Right ventricle myocardium inferior (tissue), 1 donor: ENCODE measurements around the gene SLIT3. TPM values are rescaled to one million over a fixed set of nuclear protein-coding genes. Genes with fewer than 3 reads are reported as not detected.
A peak's percentile ranks its signal among the peaks of the same experiment; 100 is the strongest.

ENCODE experiments used
- ATAC-seq: fragments of 200-7000 bp; cut with Tn5 transposase; one replicate; pipeline ENCODE4 v1.9.1; 2020; ENCODE audit warnings: mild to moderate bottlenecking, moderate library complexity
- DNase-seq: peaks from one replicate; pipeline ENCODE4 v3.0.0; 2021; ENCODE audit errors: missing footprints
- intact Hi-C: fragments of 100-400 bp; cut with DNase I; formaldehyde crosslinking; loops from one replicate; pipeline ENCODE4 v1.11.0; 2022
- total RNA-seq: library from RNA; stranded (reverse); fragmentation: NEBNext Ultra II Directional; extraction: Animal tissue kit (Norgen Biotek cat#: 25700); gene quantifications from one replicate; pipeline ENCODE4 v1.2.1, GENCODE V29; 2021
- donor health status: DM: no; HTN: yes; CAD: no; lungs with severe emphysema.

SLIT3 gene
- total RNA-seq, 1 donor from 2014 or later, result 12.4 TPM

DNA sequence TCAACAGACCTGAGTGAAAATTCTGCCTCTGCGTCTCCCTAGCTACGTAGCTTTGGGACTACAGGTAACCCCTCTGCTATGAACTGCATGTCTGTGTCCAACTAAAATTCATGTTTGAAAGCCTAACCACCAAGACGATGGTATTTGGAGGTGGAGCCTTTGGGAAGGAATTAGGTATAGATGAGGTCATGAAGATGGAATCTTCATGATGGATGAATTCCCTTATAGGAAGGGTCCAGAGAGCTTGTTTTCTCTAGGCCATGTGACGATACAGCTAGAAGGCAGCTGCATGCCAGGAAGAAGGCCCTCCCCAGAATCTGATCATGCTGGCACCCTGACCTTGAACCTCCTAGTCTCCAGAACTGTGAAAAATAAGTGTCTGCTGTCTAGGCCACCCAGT, 296.4 kb downstream of the SLIT3 start:
- intact Hi-C loops, result no loop called here
- no peak for DNase-seq
- no peak for ATAC-seq

DNA sequence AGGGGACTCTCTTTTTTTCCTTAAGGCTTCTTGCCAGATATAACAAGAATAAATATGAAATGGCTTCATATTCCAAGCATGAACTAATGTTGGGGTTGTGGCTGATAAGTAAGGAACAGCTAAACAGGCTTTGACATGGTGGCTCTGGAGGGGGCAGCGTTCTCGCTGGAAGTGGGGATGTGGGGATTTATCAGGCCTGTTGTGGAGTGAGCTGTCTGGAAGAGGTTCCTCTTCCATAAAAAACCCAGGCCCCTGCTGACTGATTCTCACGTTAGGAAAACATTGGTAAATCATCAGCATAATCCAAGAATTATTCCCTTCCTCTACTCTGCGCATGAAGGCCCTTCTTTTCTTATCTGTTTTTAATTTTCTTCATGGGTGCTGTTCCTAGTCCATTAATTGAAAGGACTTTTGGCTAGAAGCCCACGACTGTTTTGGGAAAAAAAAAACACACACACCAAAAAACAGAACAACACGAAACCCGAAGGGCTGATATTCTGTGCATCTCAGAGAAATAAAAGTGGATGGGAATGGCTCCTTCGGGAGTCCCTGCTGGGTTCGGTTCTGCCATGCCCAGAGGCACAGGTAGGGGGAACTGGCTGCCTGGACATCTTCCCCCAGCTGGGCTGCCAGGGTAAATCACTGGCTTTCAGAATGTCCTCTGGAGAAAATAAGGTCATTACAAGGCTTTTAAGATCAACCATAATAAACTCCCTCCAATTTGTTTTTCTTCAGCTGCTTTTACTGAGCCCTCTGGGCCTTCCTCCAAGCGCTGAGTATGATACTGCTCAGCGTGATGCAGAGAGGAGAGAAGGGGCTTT, 297.0 kb downstream of the SLIT3 start:
- DNase-seq (no peak), ATAC-seq (peak; percentile 46)
- intact Hi-C loops, result no loop called here

DNA sequence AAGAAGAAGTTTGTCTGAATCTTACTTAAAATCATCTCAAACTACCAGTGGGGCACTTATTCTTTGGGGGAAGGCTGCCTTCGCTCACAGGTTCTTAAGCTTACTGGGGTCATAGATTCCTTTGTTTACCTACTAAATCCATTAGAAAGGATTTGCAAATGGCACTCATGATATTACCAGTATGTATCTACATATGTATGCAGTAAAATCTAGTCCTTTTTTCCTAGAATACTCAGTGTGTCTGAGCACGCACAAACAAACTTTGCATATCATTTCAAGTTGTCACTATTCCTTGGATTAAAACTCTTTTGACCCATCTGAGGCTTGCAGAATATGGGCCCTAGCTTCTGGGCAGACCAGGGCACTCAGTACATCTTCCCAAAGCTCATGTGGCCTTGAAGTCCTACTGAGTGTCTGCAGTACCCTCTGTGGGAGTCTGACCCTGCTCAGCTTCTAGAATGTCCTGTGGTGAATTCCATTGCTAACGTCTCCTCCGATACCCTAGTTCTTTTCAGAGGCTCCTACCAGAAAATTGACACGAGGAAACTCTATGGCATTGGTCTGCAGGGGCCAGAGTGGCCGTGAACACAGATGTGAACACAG, 297.9 kb downstream of the SLIT3 start:
- DNase-seq (no peak), ATAC-seq (no peak)
- intact Hi-C loops, result no loop called here

DNA sequence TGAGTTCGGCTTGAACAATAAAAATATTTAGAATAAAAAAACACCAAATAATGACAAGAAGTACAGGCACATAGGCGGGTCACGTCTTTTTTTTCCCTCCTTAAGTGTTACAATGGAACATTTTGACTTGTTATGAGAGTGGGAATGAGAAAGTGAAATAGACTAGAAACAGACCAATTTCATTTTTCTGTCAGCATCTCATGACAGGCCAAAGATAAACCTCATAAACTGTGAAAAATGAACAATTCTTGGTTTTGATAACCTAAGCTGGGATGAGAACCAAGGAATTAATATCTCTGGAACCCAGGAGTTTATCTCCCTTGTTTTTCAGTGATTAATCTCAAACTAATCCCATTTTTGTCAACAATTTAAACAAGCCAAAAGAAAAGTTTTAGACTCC, 299.5 kb downstream of the SLIT3 start:
- DNase-seq (no peak), ATAC-seq (peak; percentile 35)
- intact Hi-C loops, result no loop called here

DNA sequence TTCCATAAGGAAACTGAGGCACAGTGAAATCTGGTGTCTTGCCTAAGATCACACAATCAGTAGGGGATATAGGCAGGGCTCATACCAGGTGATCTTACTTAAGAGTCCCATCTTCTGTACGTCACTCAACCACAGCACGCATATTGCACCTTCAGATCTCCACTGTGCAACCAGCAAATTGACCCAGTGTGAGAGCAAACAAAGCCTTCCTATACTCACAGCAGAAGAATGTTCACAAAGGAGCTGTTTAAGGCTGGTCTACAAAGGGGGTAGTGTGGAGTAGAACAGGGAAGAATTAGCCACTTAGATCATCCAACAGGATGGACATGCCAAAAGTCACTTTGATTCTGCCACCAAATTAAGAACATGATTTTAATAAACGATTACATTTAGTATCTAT, 305.9 kb downstream of the SLIT3 start:
- ATAC-seq (no peak), DNase-seq (no peak)
- intact Hi-C loops, result no loop called here

DNA sequence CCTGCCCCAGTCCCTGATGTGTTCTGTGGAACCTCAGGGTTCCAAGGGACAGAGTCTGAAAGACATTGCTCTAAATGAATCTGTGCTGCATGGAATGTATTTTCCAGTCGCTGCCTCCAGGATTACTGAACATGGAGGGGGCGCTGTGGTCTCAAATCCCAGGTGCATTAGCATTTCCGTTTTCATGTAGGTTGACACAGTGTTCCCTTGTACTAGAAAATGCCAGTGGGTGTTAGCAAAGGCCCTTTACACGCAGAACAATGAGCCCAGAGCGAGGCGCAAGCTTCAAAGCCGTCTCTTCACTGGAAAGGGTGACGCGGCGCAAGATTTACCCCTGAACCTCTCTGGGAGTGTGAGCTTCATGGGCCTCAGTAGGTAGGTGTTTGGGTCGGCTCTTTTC, 308.3 kb downstream of the SLIT3 start:
- intact Hi-C loops, result no loop called here
- DNase-seq (no peak), ATAC-seq (no peak)

DNA sequence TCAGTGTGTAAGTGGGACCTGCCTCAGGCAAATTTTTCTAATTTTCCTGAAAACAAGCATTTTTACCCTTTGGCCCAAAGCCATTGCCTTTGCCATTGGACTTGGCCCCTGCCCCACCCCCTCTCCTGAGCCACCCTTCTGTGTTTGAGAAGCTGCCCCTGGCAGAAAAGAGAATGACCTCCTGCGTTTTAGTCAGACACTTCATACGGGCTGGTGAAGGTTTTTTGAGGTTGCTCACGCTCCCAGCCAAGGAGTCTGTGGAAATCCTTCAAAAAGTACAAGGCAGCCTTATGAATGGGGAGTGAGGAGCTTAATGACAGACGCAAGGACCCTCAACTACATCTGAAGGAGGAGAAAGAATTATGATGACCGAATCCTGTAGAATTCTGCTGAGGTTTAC, 308.9 kb downstream of the SLIT3 start:
- intact Hi-C loops, result no loop called here
- DNase-seq (no peak), ATAC-seq (no peak)

DNA sequence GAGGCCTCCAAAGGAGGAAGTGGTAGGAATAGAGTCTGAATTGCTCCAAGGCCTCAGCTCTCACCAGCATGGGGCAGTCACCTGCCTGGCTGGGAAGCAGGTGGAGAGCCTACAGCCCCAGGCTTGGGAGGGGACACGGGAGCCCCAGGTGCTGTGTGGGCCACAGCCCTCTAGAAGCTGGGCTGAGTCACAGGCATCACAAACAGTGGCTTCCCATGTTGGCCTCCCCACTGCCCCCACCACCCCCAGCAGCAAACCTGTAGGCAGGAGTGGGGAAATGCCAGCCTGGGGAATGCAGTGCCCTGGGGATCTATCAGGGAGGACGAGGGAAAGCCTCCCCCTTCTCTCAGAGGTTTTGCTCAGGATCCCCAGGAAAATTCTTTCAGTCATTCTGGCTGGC, 309.6 kb downstream of the SLIT3 start:
- intact Hi-C loops, result no loop called here
- no peak for ATAC-seq

DNA sequence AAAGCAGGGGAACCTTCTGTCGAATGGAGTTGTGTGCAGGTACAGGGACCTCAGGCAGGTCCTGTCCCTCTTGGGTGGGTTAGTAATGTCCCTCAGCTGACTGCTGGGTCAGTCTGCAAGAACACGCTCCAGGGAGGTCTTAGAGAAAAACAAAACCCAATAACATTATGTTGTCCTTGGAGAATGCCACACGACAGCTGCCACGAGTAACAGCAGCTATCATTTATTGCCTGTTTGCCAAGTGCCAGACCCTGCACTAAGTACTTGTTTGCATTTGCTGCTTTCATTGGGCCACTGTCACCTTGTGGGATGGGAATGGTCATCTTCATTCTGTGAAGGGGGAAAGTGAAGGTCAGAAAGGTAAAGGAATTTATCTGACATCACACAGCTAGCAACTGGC, 310.3 kb downstream of the SLIT3 start:
- intact Hi-C loops, result no loop called here
- ATAC-seq (no peak), DNase-seq (no peak)

More for the DNA sequence above, 309.6 kb downstream of the SLIT3 start:
- DNase-seq, result no peak

DNA sequence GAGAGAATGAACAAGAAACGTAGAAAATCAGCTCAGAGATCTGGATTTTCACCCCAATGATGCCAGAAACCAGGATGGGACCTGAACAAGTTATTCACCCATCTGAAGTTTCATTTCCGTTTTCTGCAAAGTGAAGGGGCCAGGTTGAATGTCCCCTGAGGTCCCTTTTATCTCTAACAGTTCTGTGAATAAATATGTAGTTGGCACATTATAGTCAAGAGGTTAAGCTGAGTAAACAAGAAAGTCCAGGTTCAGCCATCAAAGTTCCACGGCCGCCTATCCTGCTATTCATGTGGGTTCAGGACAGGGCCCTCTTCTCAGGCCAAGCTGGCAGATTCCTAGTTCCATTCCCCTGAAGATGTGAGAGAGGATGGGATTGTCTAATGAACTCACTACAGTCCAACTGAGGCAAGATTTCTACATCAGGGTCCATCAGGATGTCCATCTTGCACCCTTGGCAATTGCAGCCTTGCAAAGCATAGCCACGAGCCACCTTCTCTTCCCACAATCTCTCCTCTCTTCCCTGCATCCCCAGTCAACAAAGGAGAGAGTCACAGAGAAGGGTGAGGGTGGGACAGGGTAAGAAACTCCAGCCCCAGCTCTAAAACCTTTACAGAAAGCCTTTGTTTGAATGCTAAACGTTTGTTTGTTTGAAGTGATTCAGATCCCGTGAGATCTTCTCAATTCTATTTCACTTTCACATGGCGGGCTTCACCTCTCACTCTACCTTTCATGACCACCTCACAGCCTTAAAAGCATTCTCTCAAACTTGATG, 311.0 kb downstream of the SLIT3 start:
- intact Hi-C loops, result loop anchor here (5.0 to 10.0 kb wide), 3 partner anchors 207 to 595 kb away; partner anchors contain the start of gene SPDL1
- no peak for DNase-seq
- ATAC-seq, result no peak

DNA sequence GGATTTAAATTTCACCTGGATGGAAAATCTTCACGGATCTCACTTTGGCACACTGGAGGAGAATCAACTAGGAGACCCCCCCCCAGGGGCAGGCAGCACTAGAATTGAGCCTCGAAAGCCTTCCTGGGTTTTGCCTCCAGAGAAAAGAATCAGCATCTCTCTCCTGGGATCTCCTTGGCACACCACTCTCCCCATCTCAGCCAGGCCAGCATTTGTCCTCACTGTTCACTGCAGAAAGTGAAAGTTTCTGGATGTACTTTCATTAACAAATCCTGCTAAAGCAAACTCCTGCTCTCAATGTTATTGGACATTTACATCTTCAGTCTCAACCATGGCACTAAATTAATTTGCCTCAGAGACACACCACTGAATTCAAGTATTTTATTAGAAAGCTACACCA, 312.2 kb downstream of the SLIT3 start:
- no peak for ATAC-seq
- intact Hi-C loops, result loop anchor here (5.0 to 10.0 kb wide), 3 partner anchors 209 to 596 kb away; partner anchors contain the start of gene SPDL1
- DNase-seq, result no peak

DNA sequence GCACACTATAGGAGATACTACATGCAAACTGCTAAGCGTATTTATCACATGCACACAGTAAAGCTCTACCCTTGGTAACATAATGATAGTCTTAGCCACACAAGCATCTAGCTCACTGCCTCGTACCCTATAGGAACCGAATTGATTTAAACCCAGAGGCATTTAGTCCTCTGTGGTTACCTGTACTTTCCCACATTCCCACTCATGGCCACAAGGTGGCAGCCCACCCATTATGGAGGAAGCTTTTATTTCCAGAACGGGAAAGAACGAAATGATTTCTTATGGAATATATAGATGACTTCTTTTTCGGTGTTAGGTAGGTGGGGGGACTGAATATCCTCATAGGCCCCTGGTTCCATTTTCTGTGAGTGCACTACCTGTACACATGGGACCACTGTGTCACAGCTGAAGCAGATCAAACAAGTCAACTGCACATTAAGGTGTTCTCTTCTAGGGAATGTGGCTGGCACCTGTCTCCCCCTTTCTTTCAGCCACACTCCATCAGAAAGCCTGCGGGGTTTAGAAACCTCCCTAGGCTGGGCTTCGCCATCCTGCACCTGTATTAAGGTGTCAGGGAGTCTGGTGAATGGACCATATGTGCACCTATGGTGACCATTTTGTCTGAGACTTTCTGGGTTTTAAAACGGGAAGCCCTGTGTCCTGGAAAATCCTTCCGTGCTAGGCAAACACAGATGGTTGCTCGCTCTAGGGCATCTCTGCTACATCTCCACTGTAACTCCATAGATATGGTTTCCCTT, 313.2 kb downstream of the SLIT3 start:
- intact Hi-C loops, result loop anchor here (2.0 to 10.0 kb wide), 4 partner anchors 210 to 597 kb away; partner anchors contain the start of gene SPDL1
- DNase-seq (peak; percentile 81), ATAC-seq (peak; percentile 56)

DNA sequence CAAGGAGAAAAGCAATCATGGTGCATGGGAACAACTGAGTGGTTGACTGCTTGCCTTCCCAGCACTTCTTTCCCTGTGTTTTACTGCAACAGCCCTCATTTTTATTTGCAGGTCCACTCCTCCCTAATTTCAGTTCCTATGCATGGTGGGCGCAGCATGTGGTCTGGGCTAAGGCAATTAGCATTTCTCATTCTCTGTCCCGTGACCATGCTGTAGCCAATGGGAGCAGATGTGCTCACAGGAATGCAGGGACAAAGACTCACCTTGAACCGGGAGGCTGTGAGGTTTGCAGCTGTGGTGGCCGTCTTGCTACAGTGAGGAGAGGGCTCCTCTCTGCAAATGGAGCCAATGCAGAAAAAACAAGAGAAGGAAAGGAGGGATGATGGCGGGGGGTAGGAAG, 315.5 kb downstream of the SLIT3 start:
- DNase-seq (no peak), ATAC-seq (no peak)
- intact Hi-C loops, result loop anchor here (5.0 to 10.0 kb wide), 3 partner anchors 212 to 599 kb away; partner anchors contain the start of gene SPDL1

DNA sequence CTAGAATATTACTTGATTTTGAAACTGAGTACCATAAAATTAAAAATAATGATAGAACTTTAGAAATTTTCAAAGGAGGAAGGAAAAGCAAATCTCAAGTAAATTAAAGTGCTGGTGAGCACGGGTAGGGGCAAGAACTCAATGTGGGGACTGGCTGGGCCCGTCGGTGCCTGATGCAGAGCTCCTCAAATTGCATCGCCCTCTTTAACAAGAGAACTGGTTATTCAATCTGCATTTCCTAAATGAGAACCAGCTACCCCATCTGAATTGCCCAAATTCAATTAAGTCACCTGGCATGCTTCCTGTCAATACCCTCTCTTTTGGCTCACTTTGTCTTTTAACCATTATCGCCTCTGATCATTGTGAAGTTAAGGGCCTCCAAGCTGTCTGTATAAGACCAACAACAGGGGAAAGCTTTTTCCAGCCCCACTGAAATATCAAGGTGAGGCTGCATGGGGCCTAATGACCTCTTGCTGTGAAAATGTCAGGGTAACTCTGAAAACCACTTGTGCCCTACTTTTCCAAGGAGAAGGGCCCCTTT, 316.7 kb downstream of the SLIT3 start:
- intact Hi-C loops, result loop anchor here (10.0 kb wide), 1 partner anchor 601 kb away; the partner anchor contains the start of gene SPDL1
- no peak for ATAC-seq
- DNase-seq, result no peak

DNA sequence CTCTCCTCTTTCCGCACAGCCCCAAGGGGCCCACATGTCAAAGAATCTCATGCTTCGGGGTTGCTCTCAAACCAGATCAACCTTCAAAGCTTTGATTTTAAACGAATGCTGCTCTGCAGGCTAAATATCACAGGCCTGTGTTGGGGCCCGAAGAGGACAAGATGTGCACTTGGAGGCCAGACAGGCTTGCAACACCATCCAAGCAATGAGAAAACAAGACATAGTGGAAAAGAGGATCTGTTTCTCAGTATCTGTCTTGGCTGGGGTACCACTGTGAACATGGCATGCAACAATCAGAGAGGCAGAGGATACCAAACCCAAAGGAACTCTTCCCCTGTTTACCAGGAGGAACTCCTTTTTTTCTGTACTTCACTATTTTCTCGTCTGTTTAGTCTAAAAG, 321.8 kb downstream of the SLIT3 start:
- ATAC-seq (no peak), DNase-seq (no peak)
- intact Hi-C loops, result no loop called here

DNA sequence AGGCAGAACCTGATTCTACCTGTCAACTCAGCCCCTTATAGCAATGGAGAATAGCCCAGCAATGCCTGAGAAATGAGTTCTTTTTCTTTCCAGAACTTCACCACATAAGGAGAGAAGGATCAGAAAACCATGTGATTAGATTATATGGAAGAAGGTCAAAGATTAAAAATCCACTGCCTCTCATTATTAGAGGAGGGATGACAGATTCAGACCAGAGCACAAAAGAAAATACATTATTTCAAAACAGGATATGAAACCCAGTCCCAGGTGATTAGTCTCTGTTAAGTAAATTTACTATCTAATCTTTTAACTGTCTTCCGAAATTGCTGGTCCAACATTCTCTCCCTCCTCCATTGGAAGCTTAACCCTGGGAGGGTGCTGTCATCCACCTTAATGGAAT, 322.4 kb downstream of the SLIT3 start:
- no peak for ATAC-seq
- intact Hi-C loops, result no loop called here
- DNase-seq, result no peak

DNA sequence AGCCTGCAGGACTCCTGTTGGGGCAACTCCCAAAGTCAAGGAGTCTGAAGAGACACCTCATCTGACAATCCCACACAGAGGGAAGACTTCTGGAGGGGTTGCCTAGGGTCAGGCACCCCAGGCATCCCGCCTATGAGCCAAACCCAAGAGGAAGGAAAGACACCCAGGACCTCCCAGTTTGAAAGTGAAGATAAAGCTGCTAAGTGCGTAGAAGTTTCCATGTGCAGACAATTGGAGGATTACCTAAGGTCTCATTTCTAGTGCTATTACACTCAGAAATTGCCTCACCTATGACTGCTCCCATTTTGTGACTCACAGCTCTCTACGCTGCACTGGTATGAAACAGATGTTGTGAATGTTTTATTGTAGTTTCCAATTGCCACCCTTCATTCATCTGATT, 322.9 kb downstream of the SLIT3 start:
- intact Hi-C loops, result no loop called here
- DNase-seq (no peak), ATAC-seq (no peak)

DNA sequence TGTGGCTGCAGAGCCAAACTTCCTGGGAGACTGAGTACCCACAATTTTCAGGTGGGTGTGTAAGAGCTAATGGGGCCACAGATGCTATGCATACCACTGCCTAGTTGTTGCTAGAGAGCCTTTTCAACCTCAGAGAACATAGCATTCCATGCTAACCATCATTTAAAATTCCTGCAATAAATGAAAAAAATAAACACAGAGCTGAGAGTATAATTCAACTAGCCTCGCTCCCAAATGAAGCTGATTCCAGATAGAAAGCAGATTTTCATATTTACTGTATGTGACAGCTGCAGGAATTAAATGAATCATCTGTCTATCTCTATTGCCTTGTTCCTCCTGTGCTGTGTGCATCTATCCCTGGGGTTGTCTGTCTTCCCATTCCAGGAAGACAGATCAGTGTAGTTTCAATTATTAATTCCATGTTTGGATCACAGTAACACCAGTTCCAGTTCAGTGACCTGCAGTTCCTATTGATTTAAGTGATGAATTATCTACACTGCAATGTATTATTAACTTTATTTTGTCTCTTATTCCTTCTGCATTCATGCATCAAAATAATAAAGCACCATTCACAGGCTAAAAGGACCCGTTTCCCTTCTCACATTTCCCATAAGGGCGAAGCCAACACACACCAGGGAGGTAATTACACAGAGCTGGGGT, 324.5 kb downstream of the SLIT3 start:
- intact Hi-C loops, result no loop called here
- DNase-seq (no peak), ATAC-seq (no peak)
